ENCODE measurements around the gene WFDC8.

WFDC8 gene

DNA sequence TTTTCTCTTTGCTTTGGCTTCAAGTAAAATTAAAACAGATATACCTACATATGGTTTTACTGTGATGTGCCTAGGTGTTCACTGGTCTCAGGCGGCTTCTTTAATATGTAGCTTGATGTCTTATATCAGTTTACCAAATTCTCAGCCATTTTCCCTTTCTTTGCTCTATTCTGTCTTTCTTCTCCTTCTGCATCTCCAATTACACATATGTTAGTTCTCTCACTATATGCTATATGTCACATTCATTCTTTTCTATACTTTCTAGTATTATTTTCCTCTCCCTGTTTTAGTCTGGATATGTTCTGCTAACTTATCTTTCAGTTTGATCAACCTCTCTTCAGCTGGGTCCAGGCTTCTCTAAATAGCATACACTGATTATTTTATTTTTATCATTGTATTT is 14.4 kb upstream of the WFDC8 start:
- no peak overlapping the region for H4K91ac ChIP-seq (ENCODE audit: low read depth, low read length)
- H4K12ac ChIP-seq (ENCODE audit: low read depth, low read length) = no peak overlapping the region
- peaks cover 2% of the 10 kb centered on the region for H3K9me3 ChIP-seq (ENCODE audit: insufficient read depth, low read depth, low read length)
- H2AK5ac ChIP-seq (ENCODE audit: low read length) = no peak overlapping the region
- no peak overlapping the region for H3K23ac ChIP-seq (ENCODE audit: low read length)
- no peak overlapping the region for H3K4me2 ChIP-seq (ENCODE audit: low read length)
- H3K27ac ChIP-seq (ENCODE audit: low read depth, low read length) = no peak overlapping the region
- H3K4me1 ChIP-seq (ENCODE audit: control insufficient read depth in 1 of 2, insufficient read depth in 2 of 2, low read length in 2 of 2) = no peaks in the 10 kb centered on the region
- H3K18ac ChIP-seq (ENCODE audit: low read length) = no peak overlapping the region
- H2AFZ ChIP-seq (ENCODE audit: insufficient read depth, low read length, poor library complexity) = no peak overlapping the region
- no peak overlapping the region for H3K4ac ChIP-seq (ENCODE audit: low read depth, low read length)
- no peak overlapping the region for H3K9ac ChIP-seq (ENCODE audit: low read length)
- H3K36me3 ChIP-seq (ENCODE audit: control insufficient read depth in 1 of 2, insufficient read depth in 2 of 2, low read length in 2 of 2) = no peaks in the 10 kb centered on the region
- H3K79me2 ChIP-seq (ENCODE audit: control insufficient read depth, insufficient read depth, low read length, poor library complexity) = no peaks in the 10 kb centered on the region
- H3K79me1 ChIP-seq (ENCODE audit: low read length) = no peaks in the 10 kb centered on the region
- no peak overlapping the region for H4K8ac ChIP-seq (ENCODE audit: low read depth, low read length)
- no peak overlapping the region for H2BK5ac ChIP-seq (ENCODE audit: low read depth, low read length, poor library complexity)
- WGBS (ENCODE audit: extremely low coverage, insufficient coverage, insufficient read length) = no CpG with 5 or more reads among the region's 1 CpG
- H2BK12ac ChIP-seq (ENCODE audit: low read length) = no peak overlapping the region
- DNase-seq = no peak
- H2BK120ac ChIP-seq (ENCODE audit: insufficient read depth, low read length, poor library complexity) = no peak overlapping the region
- no peak overlapping the region for H3K14ac ChIP-seq (ENCODE audit: low read length)
- no peak overlapping the region for H3K4me3 ChIP-seq (ENCODE audit: low read depth, low read length)
- H3K27me3 ChIP-seq (ENCODE audit: insufficient read depth, low read length) = no peaks in the 10 kb centered on the region

DNA sequence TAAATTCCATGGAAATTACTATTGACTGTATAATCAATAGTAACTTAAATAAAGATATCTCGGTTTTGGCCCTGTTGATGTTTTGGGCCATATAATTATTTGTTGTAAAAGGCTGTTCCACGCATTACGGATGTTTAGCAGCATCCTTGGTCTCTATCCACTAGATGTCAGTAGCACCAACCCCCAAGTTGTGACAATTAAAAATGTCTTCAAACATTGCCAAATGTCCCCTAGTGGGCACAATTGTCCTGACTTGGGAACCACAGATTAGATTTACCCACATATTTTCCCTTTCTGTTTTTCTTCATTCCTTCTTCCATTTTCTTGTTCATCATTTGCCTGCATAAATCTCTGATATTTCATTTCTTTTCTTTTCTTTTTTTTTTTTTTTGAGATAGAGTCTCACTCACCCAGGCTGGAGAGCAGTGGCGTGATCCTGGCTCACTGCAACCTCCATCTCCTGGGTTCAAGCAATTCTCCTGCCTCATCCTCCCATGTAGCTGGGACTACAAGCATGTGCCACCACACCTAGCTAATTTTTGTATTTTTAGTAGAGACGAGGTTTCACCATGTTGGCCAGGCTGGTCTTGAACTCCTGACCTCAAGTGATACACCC is 13.6 kb upstream of the WFDC8 start:
- Histone ChIP-seq H2AK5ac (ENCODE audit: low read length) (no peak overlapping the region), H3K23ac (ENCODE audit: low read length) (no peak overlapping the region), H2BK5ac (ENCODE audit: low read depth, low read length, poor library complexity) (no peak overlapping the region), H3K9ac (ENCODE audit: low read length) (no peak overlapping the region), H3K4me2 (ENCODE audit: low read length) (no peak overlapping the region), H4K8ac (ENCODE audit: low read depth, low read length) (no peak overlapping the region), H3K9me3 (ENCODE audit: insufficient read depth, low read depth, low read length) (peaks cover 2% of the 10 kb centered on the region), H3K79me1 (ENCODE audit: low read length) (no peaks in the 10 kb centered on the region), H3K27me3 (ENCODE audit: insufficient read depth, low read length) (no peaks in the 10 kb centered on the region), H4K91ac (ENCODE audit: low read depth, low read length) (no peak overlapping the region), H3K79me2 (ENCODE audit: control insufficient read depth, insufficient read depth, low read length, poor library complexity) (no peaks in the 10 kb centered on the region), H3K14ac (ENCODE audit: low read length) (no peak overlapping the region), H3K4ac (ENCODE audit: low read depth, low read length) (no peak overlapping the region), H2BK120ac (ENCODE audit: insufficient read depth, low read length, poor library complexity) (no peak overlapping the region), H3K4me3 (ENCODE audit: low read depth, low read length) (no peak overlapping the region), H2AFZ (ENCODE audit: insufficient read depth, low read length, poor library complexity) (no peak overlapping the region), H4K12ac (ENCODE audit: low read depth, low read length) (no peak overlapping the region), H2BK12ac (ENCODE audit: low read length) (no peak overlapping the region), H3K18ac (ENCODE audit: low read length) (no peak overlapping the region), H3K36me3 (ENCODE audit: control insufficient read depth in 1 of 2, insufficient read depth in 2 of 2, low read length in 2 of 2) (no peaks in the 10 kb centered on the region), H3K27ac (ENCODE audit: low read depth, low read length) (no peak overlapping the region), H3K4me1 (ENCODE audit: control insufficient read depth in 1 of 2, insufficient read depth in 2 of 2, low read length in 2 of 2) (no peaks in the 10 kb centered on the region)
- peak in 1 of 2 donors; percentile 38 for DNase-seq
- WGBS (ENCODE audit: extremely low coverage, insufficient coverage, insufficient read length) = no CpG with 5 or more reads among the region's 5 CpGs

DNA sequence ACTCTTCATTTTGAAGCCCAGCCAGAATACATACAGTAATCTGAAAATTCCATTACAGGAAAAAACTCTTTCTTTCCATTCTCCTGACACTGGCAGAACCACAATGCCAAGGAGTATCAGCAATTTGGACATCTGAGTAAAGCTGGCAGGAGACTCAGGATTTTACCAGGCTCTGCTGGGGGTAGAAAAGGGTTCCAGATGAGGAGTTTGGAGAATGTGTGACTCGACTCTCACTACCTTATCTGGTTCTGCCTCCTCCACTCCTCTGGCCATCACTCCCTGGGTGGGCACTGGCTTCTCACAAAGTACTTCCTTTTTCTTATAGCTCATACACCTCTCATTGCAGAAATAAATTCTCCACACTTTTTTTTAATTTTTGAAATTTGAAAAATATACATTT is 10.6 kb upstream of the WFDC8 start:
- H3K79me1 ChIP-seq (ENCODE audit: low read length) = no peaks in the 10 kb centered on the region
- no peak overlapping the region for H3K4me2 ChIP-seq (ENCODE audit: low read length)
- no peaks in the 10 kb centered on the region for H3K27me3 ChIP-seq (ENCODE audit: insufficient read depth, low read length)
- H3K4ac ChIP-seq (ENCODE audit: low read depth, low read length) = no peak overlapping the region
- H4K12ac ChIP-seq (ENCODE audit: low read depth, low read length) = no peak overlapping the region
- no peak overlapping the region for H2BK120ac ChIP-seq (ENCODE audit: insufficient read depth, low read length, poor library complexity)
- H3K9ac ChIP-seq (ENCODE audit: low read length) = no peak overlapping the region
- no peak for DNase-seq
- H3K4me1 ChIP-seq (ENCODE audit: control insufficient read depth in 1 of 2, insufficient read depth in 2 of 2, low read length in 2 of 2) = no peaks in the 10 kb centered on the region
- H2AK5ac ChIP-seq (ENCODE audit: low read length) = no peak overlapping the region
- H3K23ac ChIP-seq (ENCODE audit: low read length) = no peak overlapping the region
- no CpG with 5 or more reads among the region's 1 CpG for WGBS (ENCODE audit: extremely low coverage, insufficient coverage, insufficient read length)
- H3K36me3 ChIP-seq (ENCODE audit: control insufficient read depth in 1 of 2, insufficient read depth in 2 of 2, low read length in 2 of 2) = no peaks in the 10 kb centered on the region
- H3K4me3 ChIP-seq (ENCODE audit: low read depth, low read length) = no peak overlapping the region
- H3K9me3 ChIP-seq (ENCODE audit: insufficient read depth, low read depth, low read length) = no peaks in the 10 kb centered on the region
- no peak overlapping the region for H4K8ac ChIP-seq (ENCODE audit: low read depth, low read length)
- H2BK12ac ChIP-seq (ENCODE audit: low read length) = no peak overlapping the region
- H3K18ac ChIP-seq (ENCODE audit: low read length) = no peak overlapping the region
- H3K14ac ChIP-seq (ENCODE audit: low read length) = no peak overlapping the region
- no peak overlapping the region for H2BK5ac ChIP-seq (ENCODE audit: low read depth, low read length, poor library complexity)
- no peak overlapping the region for H4K91ac ChIP-seq (ENCODE audit: low read depth, low read length)
- no peak overlapping the region for H3K27ac ChIP-seq (ENCODE audit: low read depth, low read length)
- H3K79me2 ChIP-seq (ENCODE audit: control insufficient read depth, insufficient read depth, low read length, poor library complexity) = no peaks in the 10 kb centered on the region
- no peak overlapping the region for H2AFZ ChIP-seq (ENCODE audit: insufficient read depth, low read length, poor library complexity)

DNA sequence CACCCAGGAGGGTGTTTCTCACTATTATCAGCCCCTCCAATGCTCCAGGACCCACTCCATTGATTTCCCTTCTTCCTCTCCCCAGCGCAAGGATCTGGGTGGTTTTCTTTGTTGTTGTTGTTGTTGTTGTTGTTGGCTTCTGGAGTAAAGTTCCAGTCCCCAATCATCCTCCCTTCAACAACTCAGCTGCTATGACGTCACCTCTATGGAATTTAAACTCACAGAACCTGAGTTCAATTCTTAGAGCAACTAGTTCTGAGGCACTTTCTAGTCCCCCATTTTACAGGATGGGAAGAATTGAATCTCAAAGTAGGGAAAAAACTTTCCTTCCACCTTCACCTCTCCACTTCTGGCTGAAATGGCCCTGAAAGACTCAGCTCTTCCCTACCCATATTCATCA is 9.7 kb upstream of the WFDC8 start:
- Histone ChIP-seq H3K79me2 (ENCODE audit: control insufficient read depth, insufficient read depth, low read length, poor library complexity) (no peaks in the 10 kb centered on the region), H3K79me1 (ENCODE audit: low read length) (no peaks in the 10 kb centered on the region), H3K14ac (ENCODE audit: low read length) (no peak overlapping the region), H3K27ac (ENCODE audit: low read depth, low read length) (no peak overlapping the region), H2BK5ac (ENCODE audit: low read depth, low read length, poor library complexity) (no peak overlapping the region), H4K12ac (ENCODE audit: low read depth, low read length) (no peak overlapping the region), H3K4ac (ENCODE audit: low read depth, low read length) (no peak overlapping the region), H2BK12ac (ENCODE audit: low read length) (no peak overlapping the region), H3K23ac (ENCODE audit: low read length) (no peak overlapping the region), H4K91ac (ENCODE audit: low read depth, low read length) (no peak overlapping the region), H4K8ac (ENCODE audit: low read depth, low read length) (no peak overlapping the region), H3K4me3 (ENCODE audit: low read depth, low read length) (no peak overlapping the region), H3K27me3 (ENCODE audit: insufficient read depth, low read length) (no peaks in the 10 kb centered on the region), H3K9ac (ENCODE audit: low read length) (no peak overlapping the region), H2BK120ac (ENCODE audit: insufficient read depth, low read length, poor library complexity) (no peak overlapping the region), H3K9me3 (ENCODE audit: insufficient read depth, low read depth, low read length) (no peaks in the 10 kb centered on the region), H3K4me2 (ENCODE audit: low read length) (no peak overlapping the region), H3K18ac (ENCODE audit: low read length) (no peak overlapping the region), H2AK5ac (ENCODE audit: low read length) (no peak overlapping the region), H3K4me1 (ENCODE audit: control insufficient read depth in 1 of 2, insufficient read depth in 2 of 2, low read length in 2 of 2) (no peaks in the 10 kb centered on the region), H2AFZ (ENCODE audit: insufficient read depth, low read length, poor library complexity) (no peak overlapping the region), H3K36me3 (ENCODE audit: control insufficient read depth in 1 of 2, insufficient read depth in 2 of 2, low read length in 2 of 2) (no peaks in the 10 kb centered on the region)
- DNase-seq = peak in 1 of 2 donors; percentile 37
- no CpG with 5 or more reads among the region's 2 CpGs for WGBS (ENCODE audit: extremely low coverage, insufficient coverage, insufficient read length)

Data from trophoblast cell (in vitro differentiated cells and primary cell).